K562 (cell line): ENCODE data around the gene SEZ6. TPM values are rescaled to one million over a fixed set of nuclear protein-coding genes. Genes with fewer than 3 reads are reported as not detected.

Source experiments
- ARID4B ChIP-seq: sonication (generic); formaldehyde crosslinking; IDR thresholded peaks from 2 replicates; pipeline ENCODE4 v1.8.0; 2022; ENCODE audit warnings: mild to moderate bottlenecking, missing genetic modification reagents
- CBX1 ChIP-seq: sonication (generic); IDR thresholded peaks from 2 replicates; pipeline ENCODE4 v1.6.1; 2016; ENCODE audit warnings: antibody characterized with exemption, low read depth, mild to moderate bottlenecking
- CTCFL ChIP-seq: IDR thresholded peaks from 2 replicates; pipeline ENCODE4 v1.6.1; 2011; ENCODE audit warnings: borderline replicate concordance, low read depth, mild to moderate bottlenecking, moderate library complexity, low read length; ENCODE audit not compliant: insufficient read depth, poor library complexity, severe bottlenecking
- GTF2E2 ChIP-seq: fragments of 200-800 bp; sonication (Bioruptor generic); IDR thresholded peaks from 2 replicates; pipeline ENCODE4 v1.6.1; 2016; ENCODE audit warnings: missing genetic modification characterization, missing compliant biosample characterization
- IFI16 ChIP-seq: fragments of 250-450 bp; sonication (Bioruptor Pico); IDR thresholded peaks from 2 replicates; pipeline ENCODE4 v2.1.2; 2022; ENCODE audit warnings: mild to moderate bottlenecking, inconsistent platforms
- NBN ChIP-seq: fragments of 450-650 bp; IDR thresholded peaks from 2 replicates; pipeline ENCODE4 v1.6.1; 2016; ENCODE audit warnings: low read depth, mild to moderate bottlenecking
- NELFE ChIP-seq: IDR thresholded peaks from 2 replicates; pipeline ENCODE4 v1.6.1; 2011; ENCODE audit warnings: mild to moderate bottlenecking; ENCODE audit not compliant: insufficient read depth, insufficient read length
- PKNOX1 ChIP-seq: fragments of 450-650 bp; IDR thresholded peaks from 2 replicates; pipeline ENCODE4 v1.6.1; 2016
- RFX5 ChIP-seq: IDR thresholded peaks from 2 replicates; pipeline ENCODE4 v1.6.1; 2011; ENCODE audit warnings: low read depth, mild to moderate bottlenecking, improper control_type of control experiment, low read length
- SFPQ ChIP-seq: fragments of 200-400 bp; formaldehyde crosslinking; IDR thresholded peaks from 2 replicates; pipeline ENCODE4 v1.6.1; 2017; ENCODE audit warnings: mild to moderate bottlenecking, low read depth, low read length, moderate library complexity
- SRSF1 ChIP-seq: fragments of 200-400 bp; formaldehyde crosslinking; IDR thresholded peaks from 2 replicates; pipeline ENCODE4 v1.6.1; 2017; ENCODE audit warnings: mild to moderate bottlenecking, low read depth, low read length, moderate library complexity
- ZBTB34 ChIP-seq: fragments of 250-450 bp; sonication (Bioruptor Pico); IDR thresholded peaks from 2 replicates; pipeline ENCODE4 v1.8.0; 2021; ENCODE audit warnings: mild to moderate bottlenecking, moderate library complexity
- ZNF174 ChIP-seq: fragments of 250-450 bp; sonication (Bioruptor Pico); IDR thresholded peaks from 2 replicates; pipeline ENCODE4 v1.4.0; 2020; ENCODE audit warnings: mild to moderate bottlenecking
- ZNF445 ChIP-seq: fragments of 250-450 bp; sonication (Bioruptor Pico); IDR thresholded peaks from 2 replicates; pipeline ENCODE4 v1.4.0; 2020; ENCODE audit warnings: low read depth, mild to moderate bottlenecking, moderate library complexity
- polyA plus RNA-seq, 8 experiments: library from polyadenylated mRNA; depleted of rRNA in 4 of 8; stranded (reverse) in 5 of 8; unstranded in 3 of 8; fragments of >200 nt; fragmentation: Nextera tagmentation in 2 of 8; fragmentation: Illumina TruSeq in 1 of 8; extraction: Ambion mirVana in 2 of 8; extraction: Trizol in 1 of 8; gene quantifications; 2 replicates each; pipeline versions ENCODE4 v1.2.1 to v1.2.3, GENCODE V29; 2011 to 2014; ENCODE audit warnings: inconsistent platforms in 1 of 8, missing spikeins in 1 of 8
- total RNA-seq, 7 experiments: library from RNA; depleted of rRNA in 6 of 7; stranded (reverse); fragments of >200 nt in 6 of 7; fragmentation: Illumina TruSeq in 2 of 7; extraction: Trizol in 2 of 7; gene quantifications; 2 replicates each; pipeline versions ENCODE4 v1.2.1 to v1.2.3, GENCODE V29; 2011 to 2021; ENCODE audit warnings: low replicate concordance in 1 of 7

The SEZ6 gene
- total and polyA plus RNA-seq, 9 of the 15 experiments (the other 6 are each of a cell fraction or from before 2014, with no cell fraction given): not detected

GRCh38 chr17:28951991-28952975, 53.5 kb downstream of the SEZ6 start (continued):
- TF ChIP-seq SFPQ (no peak), IFI16 (no peak), NBN (peak; percentile 19; the same call in 1 of the 2 replicates), NELFE (no peak), PKNOX1 (no peak; the same call in 1 of the 2 replicates), ARID4B (CRISPR knock-in tag) (no peak), GTF2E2 (tag) (no peak), ZNF174 (CRISPR knock-in tag) (no peak), RFX5 (no peak), SRSF1 (no peak), ZBTB34 (no peak), CTCFL (no peak), CBX1 (no peak), ZNF445 (CRISPR knock-in tag) (no peak)
